GM08714 (cell line): ENCODE measurements around the gene ANGPTL8.

Experiments used
- H3K4me3 ChIP-seq: fragments of 200-500 bp; sonication (Bioruptor generic); 2 replicates; pipeline ENCODE4 v1.5.1; 2014; ENCODE audit warnings: mild to moderate bottlenecking, low read length, inconsistent platforms
- ZNF274 ChIP-seq: IDR thresholded peaks from 2 replicates; pipeline ENCODE4 v1.6.1; 2012; ENCODE audit warnings: mild to moderate bottlenecking, low read depth, low read length

ANGPTL8 gene

GRCh38 chr19:11269408-11269807 is 30.0 kb downstream of the ANGPTL8 start:
- no peak overlapping the region for H3K4me3 ChIP-seq
- TF ChIP-seq ZNF274 = no peak

DNA sequence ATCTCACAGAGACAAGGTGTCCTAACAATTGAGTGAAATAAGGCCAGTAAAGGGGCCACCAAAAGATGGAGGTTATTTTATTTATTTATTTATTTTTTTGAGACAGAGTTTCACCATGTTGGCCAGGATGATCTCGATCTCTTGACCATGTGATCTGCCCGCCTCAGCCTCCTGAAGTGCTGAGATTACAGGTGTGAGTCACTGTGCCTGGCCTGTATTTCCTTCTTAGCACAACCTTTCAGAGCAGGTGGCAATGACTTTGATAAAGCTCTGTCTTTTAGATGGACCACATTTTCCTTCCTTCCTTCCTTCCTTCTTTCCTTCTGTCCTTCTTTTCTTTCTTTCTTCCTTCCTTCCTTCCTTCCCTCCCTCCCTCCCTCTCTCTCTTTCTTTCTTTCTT is 33.9 kb downstream of the ANGPTL8 start:
- no peak for TF ChIP-seq ZNF274
- H3K4me3 ChIP-seq = no peak overlapping the region

DNA sequence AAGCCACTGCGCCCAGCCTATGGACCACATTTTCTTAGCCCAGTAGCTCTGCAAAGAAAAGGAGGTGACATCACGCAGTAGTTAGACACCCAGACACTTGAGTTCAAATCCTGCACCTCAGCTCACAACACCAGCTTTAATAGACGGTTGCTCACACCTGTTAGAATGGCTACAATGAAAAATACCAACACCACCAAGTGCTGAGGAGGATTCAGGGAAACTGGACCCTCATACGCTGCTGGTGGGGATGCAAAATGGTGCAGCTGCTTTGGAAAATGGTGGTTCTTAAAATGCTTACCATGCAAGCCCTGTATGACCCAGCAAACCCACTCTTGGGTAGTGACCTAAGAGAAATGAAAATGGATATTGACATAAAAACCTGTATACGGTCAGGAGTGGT is 34.6 kb downstream of the ANGPTL8 start:
- no peak overlapping the region for H3K4me3 ChIP-seq
- TF ChIP-seq ZNF274 = no peak

GRCh38 chr19:11274533-11275086 is 35.2 kb downstream of the ANGPTL8 start:
- no peak overlapping the region for H3K4me3 ChIP-seq
- TF ChIP-seq ZNF274 = no peak

DNA sequence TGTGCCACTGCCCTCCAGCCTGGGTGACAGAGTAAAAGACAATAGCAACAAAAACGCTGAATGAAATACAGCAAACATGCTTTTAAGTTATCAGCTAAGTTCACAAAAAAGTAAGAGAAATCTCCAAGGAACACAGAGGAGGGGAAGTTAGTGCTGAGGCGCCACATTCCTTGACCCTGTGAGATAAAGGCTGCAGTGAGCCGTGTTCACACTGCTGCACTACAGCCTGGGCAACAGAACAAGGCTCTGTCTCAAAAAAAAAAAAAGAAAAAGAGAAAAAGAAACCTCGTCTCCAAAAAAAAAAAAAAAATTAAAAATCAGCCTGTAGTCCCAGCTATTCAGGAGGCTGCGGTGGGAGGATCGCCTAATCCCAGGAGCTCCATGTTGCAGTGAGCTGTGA is 39.3 kb downstream of the ANGPTL8 start:
- no peak for TF ChIP-seq ZNF274

GRCh38 chr19:11279505-11280236 is 40.3 kb downstream of the ANGPTL8 start:
- no peak for TF ChIP-seq ZNF274
- no peak overlapping the region for H3K4me3 ChIP-seq

More for the DNA sequence above, 39.3 kb downstream of the ANGPTL8 start:
- no peak overlapping the region for H3K4me3 ChIP-seq

GRCh38 chr19:11281356-11282049 is 42.1 kb downstream of the ANGPTL8 start:
- H3K4me3 ChIP-seq = no peak overlapping the region
- TF ChIP-seq ZNF274 = no peak

- no peak for TF ChIP-seq ZNF274
- no peak overlapping the region for H3K4me3 ChIP-seq
Observed at GRCh38 chr19:11284515-11284914, 45.1 kb downstream of the ANGPTL8 start.

DNA sequence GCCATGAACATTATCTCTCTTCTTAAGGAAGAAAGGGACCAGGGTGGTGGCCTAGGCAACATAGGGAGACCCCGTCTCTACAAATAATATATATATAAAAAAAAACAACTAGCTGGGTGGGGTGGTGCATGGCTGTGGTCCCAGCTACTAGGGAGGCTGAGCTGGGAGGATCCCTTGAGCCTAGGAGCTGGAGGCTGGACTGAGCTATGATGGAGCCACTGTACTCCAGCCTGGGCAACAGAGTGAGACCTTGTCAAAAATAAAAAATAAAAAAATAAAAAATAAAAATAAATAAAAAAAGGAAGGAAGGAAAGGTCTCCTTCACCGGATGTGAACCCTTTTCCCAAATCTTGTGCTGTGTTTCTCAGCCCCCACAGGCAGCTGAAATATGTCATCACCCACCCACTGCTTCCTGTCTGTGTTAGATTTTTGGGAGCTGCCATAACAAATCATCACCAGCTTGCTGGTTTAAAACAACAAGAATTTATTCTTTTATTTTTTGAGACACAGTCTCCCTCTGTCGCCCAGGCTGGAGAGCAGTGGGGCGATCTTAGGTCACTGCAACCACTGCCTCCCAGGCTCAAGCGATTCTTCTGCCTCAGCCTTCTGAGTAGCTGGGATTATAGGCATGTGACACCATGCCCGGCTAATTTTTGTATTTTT is 47.0 kb downstream of the ANGPTL8 start:
- TF ChIP-seq ZNF274 = no peak
- H3K4me3 ChIP-seq = no peak overlapping the region

GRCh38 chr19:11288349-11288748 is 48.9 kb downstream of the ANGPTL8 start:
- no peak overlapping the region for H3K4me3 ChIP-seq
- TF ChIP-seq ZNF274 = no peak

- no peak overlapping the region for H3K4me3 ChIP-seq
- TF ChIP-seq ZNF274 = no peak
Observed at GRCh38 chr19:11290256-11290655, 50.8 kb downstream of the ANGPTL8 start.

- no peak overlapping the region for H3K4me3 ChIP-seq
- no peak for TF ChIP-seq ZNF274
Observed at GRCh38 chr19:11291415-11291814, 52.0 kb downstream of the ANGPTL8 start.
